NK-92 (cell line): ENCODE results near the gene RNF212.

ENCODE experiments used
- DNase-seq: peaks from one replicate; lab custom pipeline; 2025; ENCODE audit not compliant: unreplicated experiment; lab: John Stamatoyannopoulos, UW

The RNF212 gene

GRCh38 chr4:1038948-1039492 is 74.3 kb downstream of the RNF212 start:
- no peak for DNase-seq

DNA sequence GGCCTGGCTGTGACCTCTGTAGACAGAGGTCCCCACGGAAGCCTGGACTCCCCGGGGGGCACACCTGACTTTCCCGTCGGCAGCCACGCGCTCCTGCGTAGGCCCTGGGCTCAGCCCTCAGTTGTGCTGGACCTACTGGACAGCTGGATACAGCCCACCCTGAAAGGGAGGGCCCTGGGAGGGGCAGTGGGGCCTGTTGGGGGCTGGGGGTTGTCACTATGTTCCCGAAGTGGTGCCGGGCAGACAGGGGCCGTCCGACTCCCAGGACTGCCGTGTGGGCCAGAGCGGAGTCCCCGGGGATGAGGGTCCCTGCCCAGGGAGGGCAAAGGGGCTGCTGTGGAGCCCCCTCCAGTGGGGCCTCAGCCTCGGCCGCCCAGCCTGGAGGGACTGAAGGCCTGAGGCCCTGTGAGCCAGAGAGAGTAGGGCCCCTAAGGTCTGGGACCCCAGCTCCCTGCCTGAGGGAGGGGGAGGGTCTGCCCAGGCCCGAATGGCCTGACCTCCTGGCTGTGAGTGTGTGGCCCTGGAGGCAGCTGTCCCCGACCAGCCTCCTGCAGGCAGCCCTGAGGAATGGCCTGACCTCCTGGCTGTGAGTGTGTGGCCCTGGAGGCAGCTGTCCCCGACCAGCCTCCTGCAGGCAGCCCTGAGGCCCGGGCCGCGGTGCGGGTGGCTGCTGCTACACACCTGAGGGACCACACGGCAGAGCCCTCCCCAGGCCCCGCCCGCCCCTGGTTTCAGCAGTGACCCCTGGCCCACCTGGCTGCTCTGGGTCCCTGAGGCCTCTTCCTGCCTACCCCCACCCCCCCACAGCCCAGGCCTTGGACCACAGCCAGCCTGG is 76.2 kb downstream of the RNF212 start:
- DNase-seq = no peak

- no peak for DNase-seq
These were observed 77.3 kb downstream of the RNF212 start for GRCh38 chr4:1036095-1036494.

DNA sequence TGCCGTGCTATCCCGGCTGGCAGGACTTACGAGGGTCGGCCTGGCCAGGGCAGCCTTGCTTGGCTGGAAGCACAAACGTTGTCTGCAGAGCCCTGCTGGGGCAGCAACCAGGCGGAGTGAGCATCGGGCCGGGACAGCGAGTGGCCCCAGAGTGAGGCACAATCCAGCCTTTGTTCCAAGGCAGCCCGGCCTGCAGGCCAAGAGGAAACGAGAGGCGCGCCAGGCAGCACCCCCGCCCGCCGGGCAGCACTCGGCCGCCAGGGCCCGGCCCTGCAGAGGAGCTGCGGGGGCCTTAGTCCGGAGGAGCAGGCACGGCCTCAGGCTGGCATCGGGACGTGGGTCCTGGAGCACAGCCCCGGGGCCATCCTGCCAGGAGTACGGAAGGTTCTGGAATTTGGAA is 77.9 kb downstream of the RNF212 start:
- no peak for DNase-seq

GRCh38 chr4:1033840-1034551 is 79.4 kb downstream of the RNF212 start:
- DNase-seq = no peak

- DNase-seq = no peak
These were observed 80.5 kb downstream of the RNF212 start for GRCh38 chr4:1032861-1033260.

- no peak for DNase-seq
These were observed 81.2 kb downstream of the RNF212 start for GRCh38 chr4:1031956-1032795.

- DNase-seq = no peak
These were observed 82.0 kb downstream of the RNF212 start for GRCh38 chr4:1031346-1031745.

- no peak for DNase-seq
These were observed 82.8 kb downstream of the RNF212 start for GRCh38 chr4:1030559-1030958.

GRCh38 chr4:1030031-1030430 is 83.3 kb downstream of the RNF212 start:
- no peak for DNase-seq

DNA sequence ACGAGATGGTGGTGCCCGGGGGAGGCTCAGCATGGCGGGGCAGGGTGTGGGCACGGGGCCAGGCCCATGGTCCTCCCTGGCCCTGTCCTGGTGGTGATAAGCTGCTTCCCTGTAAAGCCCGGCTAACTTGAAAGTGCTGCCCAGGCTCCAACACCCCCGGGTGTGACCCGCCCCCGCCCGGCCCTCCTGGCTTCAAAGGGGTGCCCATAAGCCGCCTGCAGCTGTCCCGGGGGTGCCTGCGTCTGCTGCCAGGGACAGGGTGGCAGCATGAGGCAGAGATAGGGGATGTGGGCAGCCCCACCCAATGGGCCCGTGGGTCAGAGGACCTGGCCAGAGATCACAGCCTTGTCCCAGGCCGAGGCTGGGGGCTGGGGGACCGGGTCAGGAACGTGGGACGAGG is 83.8 kb downstream of the RNF212 start:
- DNase-seq = no peak

DNA sequence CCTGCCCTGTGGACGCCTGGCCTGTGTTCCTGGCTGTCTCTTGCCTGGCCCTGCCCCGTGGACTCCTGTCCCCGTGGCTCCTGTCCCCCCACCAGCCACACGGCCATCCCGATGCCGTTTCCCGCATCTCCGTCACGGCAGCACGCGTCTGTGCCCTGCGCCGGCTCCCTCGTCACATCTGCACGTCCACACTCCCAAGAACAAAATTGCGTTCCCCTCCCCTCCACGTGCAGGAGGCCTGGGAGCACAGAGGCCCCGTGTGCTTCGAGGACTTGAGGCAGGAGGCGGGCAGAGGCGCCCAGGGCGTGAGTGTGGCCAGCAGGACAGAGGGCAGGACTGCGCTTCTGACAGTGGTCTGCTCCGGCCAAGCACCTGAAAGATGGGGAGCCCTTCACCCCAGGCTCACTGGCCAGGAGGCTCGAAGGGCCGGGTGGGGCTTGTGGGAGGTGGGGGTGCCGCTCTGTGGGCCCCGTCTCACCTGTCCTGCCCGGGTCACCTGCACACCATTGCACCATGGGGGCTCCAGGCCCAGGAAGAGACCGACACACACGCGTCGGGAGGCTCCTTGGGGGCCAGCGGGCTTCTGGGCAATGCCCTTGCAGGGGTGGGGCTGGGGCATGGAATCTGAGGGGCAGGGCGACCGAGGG is 84.7 kb downstream of the RNF212 start:
- DNase-seq = no peak

DNA sequence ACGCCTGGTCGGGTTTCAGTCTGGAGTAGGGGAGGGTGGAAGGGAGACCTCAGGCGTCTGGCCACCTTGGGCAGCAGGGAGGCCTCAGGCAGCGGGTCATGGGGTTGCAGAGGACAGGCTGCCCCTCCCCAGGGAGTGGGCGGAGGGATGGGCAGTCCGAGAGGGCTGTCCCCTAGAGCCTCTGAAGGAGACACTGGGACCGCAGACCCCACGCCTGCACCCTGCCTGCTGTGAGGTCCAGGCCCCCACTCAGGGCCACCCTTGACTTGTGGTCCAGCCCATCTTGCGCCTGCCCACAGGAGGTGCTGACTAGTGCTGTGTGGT is 85.5 kb downstream of the RNF212 start:
- DNase-seq = no peak

- DNase-seq = no peak
These were observed 86.0 kb downstream of the RNF212 start for GRCh38 chr4:1027219-1027914.

GRCh38 chr4:1026115-1026514 is 87.2 kb downstream of the RNF212 start:
- no peak for DNase-seq

- no peak for DNase-seq
These were observed 88.3 kb downstream of the RNF212 start for GRCh38 chr4:1024882-1025545.

DNA sequence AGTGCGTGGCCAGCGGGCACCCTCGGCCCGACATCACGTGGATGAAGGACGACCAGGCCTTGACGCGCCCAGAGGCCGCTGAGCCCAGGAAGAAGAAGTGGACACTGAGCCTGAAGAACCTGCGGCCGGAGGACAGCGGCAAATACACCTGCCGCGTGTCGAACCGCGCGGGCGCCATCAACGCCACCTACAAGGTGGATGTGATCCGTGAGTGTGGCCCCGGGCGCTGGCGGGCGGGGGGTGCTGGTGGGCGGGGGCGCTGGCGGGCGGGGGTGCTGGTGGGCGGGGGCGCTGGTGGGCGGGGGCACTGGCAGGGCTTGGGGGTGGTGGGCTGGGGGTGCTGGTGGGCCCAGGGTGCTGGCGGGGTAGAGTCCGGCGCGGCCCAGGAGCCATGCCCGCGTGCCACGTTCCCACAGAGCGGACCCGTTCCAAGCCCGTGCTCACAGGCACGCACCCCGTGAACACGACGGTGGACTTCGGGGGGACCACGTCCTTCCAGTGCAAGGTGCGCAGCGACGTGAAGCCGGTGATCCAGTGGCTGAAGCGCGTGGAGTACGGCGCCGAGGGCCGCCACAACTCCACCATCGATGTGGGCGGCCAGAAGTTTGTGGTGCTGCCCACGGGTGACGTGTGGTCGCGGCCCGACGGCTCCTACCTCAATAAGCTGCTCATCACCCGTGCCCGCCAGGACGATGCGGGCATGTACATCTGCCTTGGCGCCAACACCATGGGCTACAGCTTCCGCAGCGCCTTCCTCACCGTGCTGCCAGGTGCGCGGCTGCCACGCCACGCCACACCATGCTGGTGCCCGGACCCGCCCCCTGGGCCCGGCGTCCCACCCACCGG is 89.2 kb downstream of the RNF212 start:
- DNase-seq = no peak

GRCh38 chr4:1023075-1023640 is 90.2 kb downstream of the RNF212 start:
- DNase-seq = no peak

DNA sequence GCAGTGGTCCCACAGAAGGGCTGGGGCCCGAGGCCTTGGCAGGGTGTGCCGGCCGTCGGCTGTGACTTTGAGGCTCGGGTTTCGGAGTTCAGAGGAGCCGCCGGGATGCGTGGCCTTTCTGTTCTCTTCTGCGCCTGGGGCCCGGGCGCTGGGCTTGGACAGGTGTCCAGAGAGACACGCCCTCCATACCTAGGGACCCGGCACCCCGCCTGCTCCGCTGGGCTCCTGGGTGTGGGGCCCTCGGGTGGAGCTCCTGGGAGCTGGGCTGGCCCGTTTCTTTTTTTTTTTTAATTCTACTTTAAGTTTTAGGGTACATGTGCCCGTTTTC is 90.7 kb downstream of the RNF212 start:
- DNase-seq = no peak
